HG03097 (cell line): ENCODE measurements around the gene FILIP1L.

ENCODE experiments used
- ATAC-seq: cut with Tn5 transposase; IDR thresholded peaks from one replicate; pipeline ENCODE4 v1.9.1; 2021; ENCODE audit not compliant: unreplicated experiment, low FRiP score

Gene FILIP1L

GRCh38 chr3:100022506-100022905 is 91.8 kb downstream of the FILIP1L start:
- no peak for ATAC-seq

GRCh38 chr3:100020876-100021644 is 93.2 kb downstream of the FILIP1L start:
- ATAC-seq: no peak

GRCh38 chr3:100019719-100020118 is 94.6 kb downstream of the FILIP1L start:
- ATAC-seq: no peak

GRCh38 chr3:100018806-100019205 is 95.5 kb downstream of the FILIP1L start:
- ATAC-seq: no peak

GRCh38 chr3:100010087-100010417 is 104.2 kb downstream of the FILIP1L start:
- no peak for ATAC-seq

- ATAC-seq: no peak
Observed at GRCh38 chr3:100009276-100010086, 104.8 kb downstream of the FILIP1L start.

- ATAC-seq: no peak
Observed at GRCh38 chr3:100008081-100008698, 106.1 kb downstream of the FILIP1L start.

- ATAC-seq: no peak
Observed at GRCh38 chr3:100007313-100007712, 107.0 kb downstream of the FILIP1L start.

- no peak for ATAC-seq
Observed at GRCh38 chr3:100006570-100007271, 107.6 kb downstream of the FILIP1L start.

- ATAC-seq: no peak
Observed at GRCh38 chr3:100005665-100006393, 108.5 kb downstream of the FILIP1L start.

- no peak for ATAC-seq
Observed at GRCh38 chr3:100004931-100005330, 109.4 kb downstream of the FILIP1L start.

GRCh38 chr3:100003609-100004503 is 110.4 kb downstream of the FILIP1L start:
- no peak for ATAC-seq

- ATAC-seq: no peak
Observed at GRCh38 chr3:100002599-100003350, 111.5 kb downstream of the FILIP1L start.

- ATAC-seq: no peak
Observed at GRCh38 chr3:100001526-100002270, 112.6 kb downstream of the FILIP1L start.

GRCh38 chr3:100001083-100001482 is 113.2 kb downstream of the FILIP1L start:
- no peak for ATAC-seq

- no peak for ATAC-seq
Observed at GRCh38 chr3:99999536-99999935, 114.8 kb downstream of the FILIP1L start.

- ATAC-seq: no peak
Observed at GRCh38 chr3:99997293-99997692, 117.0 kb downstream of the FILIP1L start.

- no peak for ATAC-seq
Observed at GRCh38 chr3:99990179-99990578, 124.1 kb downstream of the FILIP1L start.
